Measurements from ENCODE around the gene MAGI2. TPM values are rescaled to one million over a fixed set of nuclear protein-coding genes. Genes with fewer than 3 reads are reported as not detected.
"Not testable (repeated sequence)": the region's sequence is repeated elsewhere in the genome, so short reads cannot be mapped to it uniquely, and the experiment has no call there.

The MAGI2 gene
- total RNA-seq, 1 donor from 2014 or later: 5.4 TPM

DNA sequence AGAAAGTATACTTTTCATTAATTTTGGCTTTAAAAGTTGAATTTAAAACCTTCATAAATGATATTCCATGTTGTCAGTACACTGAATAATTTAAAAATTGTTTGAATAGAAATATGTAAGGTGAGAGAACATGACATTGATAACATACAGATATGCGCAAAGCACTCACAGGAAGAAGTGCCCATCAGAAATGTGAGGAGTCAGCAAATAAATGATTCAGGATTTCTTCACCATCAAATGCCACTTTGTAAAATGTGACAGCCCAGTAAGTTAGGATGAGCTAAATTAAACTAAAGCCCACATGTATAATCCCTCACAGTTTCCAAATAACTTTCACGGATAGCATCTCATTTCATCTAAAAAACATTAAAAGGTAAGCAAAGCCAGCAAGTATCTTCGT, 417.6 kb downstream of the MAGI2 start:
- Mint-ChIP-seq H3K4me3 (ENCODE audit: unreplicated experiment) (no peak overlapping the region), H3K27ac (ENCODE audit: unreplicated experiment) (no peak overlapping the region), H3K36me3 (ENCODE audit: low read depth, unreplicated experiment) (no peaks in the 10 kb centered on the region), H3K9me3 (ENCODE audit: unreplicated experiment) (no peaks in the 10 kb centered on the region), H3K4me1 (ENCODE audit: low read depth, unreplicated experiment) (no peaks in the 10 kb centered on the region), H3K27me3 (ENCODE audit: low read depth, unreplicated experiment) (no peaks in the 10 kb centered on the region)
- H3K4me3 ChIP-seq (ENCODE audit: insufficient read depth, low read depth, low read length): no peak overlapping the region
- TF ChIP-seq EZH2 (IDR thresholded peaks at IDR 0.05; ENCODE audit: insufficient read depth, low read length): no peak
- TF ChIP-seq, protein P1, sequence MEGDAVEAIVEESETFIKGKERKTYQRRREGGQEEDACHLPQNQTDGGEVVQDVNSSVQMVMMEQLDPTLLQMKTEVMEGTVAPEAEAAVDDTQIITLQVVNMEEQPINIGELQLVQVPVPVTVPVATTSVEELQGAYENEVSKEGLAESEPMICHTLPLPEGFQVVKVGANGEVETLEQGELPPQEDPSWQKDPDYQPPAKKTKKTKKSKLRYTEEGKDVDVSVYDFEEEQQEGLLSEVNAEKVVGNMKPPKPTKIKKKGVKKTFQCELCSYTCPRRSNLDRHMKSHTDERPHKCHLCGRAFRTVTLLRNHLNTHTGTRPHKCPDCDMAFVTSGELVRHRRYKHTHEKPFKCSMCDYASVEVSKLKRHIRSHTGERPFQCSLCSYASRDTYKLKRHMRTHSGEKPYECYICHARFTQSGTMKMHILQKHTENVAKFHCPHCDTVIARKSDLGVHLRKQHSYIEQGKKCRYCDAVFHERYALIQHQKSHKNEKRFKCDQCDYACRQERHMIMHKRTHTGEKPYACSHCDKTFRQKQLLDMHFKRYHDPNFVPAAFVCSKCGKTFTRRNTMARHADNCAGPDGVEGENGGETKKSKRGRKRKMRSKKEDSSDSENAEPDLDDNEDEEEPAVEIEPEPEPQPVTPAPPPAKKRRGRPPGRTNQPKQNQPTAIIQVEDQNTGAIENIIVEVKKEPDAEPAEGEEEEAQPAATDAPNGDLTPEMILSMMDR (IDR thresholded peaks at IDR 0.05; ENCODE audit: insufficient read depth, low read depth, low read length): no peak
- H3K36me3 ChIP-seq (ENCODE audit: insufficient read depth, low read length): no peaks in the 10 kb centered on the region
- no peaks in the 10 kb centered on the region for H3K9me3 ChIP-seq (ENCODE audit: insufficient read depth, low read depth, low read length)
- H3K27me3 ChIP-seq (ENCODE audit: insufficient read depth, low read length): no peaks in the 10 kb centered on the region
- no peaks in the 10 kb centered on the region for H4K20me1 ChIP-seq (ENCODE audit: insufficient read depth, low read length)
- H3K79me2 ChIP-seq (ENCODE audit: insufficient read depth, low read length): no peaks in the 10 kb centered on the region
- FAIRE-seq (no peak), DNase-seq (ENCODE audit: low read depth) (no peak)
- H3K4me2 ChIP-seq (ENCODE audit: low read length): no peak overlapping the region
- no peaks in the 10 kb centered on the region for H3K4me1 ChIP-seq (ENCODE audit: insufficient read depth, low read length)
- H2AFZ ChIP-seq (ENCODE audit: low read depth, low read length): no peak overlapping the region
- H3K27ac ChIP-seq (ENCODE audit: low read depth, low read length): no peak overlapping the region
- no peak overlapping the region for H3K9ac ChIP-seq (ENCODE audit: low read length)

- Mint-ChIP-seq H3K27ac (ENCODE audit: unreplicated experiment) (no peak overlapping the region), H3K36me3 (ENCODE audit: low read depth, unreplicated experiment) (no peaks in the 10 kb centered on the region), H3K9me3 (ENCODE audit: unreplicated experiment) (no peaks in the 10 kb centered on the region), H3K4me3 (ENCODE audit: unreplicated experiment) (no peak overlapping the region), H3K4me1 (ENCODE audit: low read depth, unreplicated experiment) (no peaks in the 10 kb centered on the region), H3K27me3 (ENCODE audit: low read depth, unreplicated experiment) (no peaks in the 10 kb centered on the region)
- Histone ChIP-seq H3K27ac (ENCODE audit: low read depth, low read length) (no peak overlapping the region), H3K4me2 (ENCODE audit: low read length) (no peak overlapping the region), H4K20me1 (ENCODE audit: insufficient read depth, low read length) (no peaks in the 10 kb centered on the region), H3K79me2 (ENCODE audit: insufficient read depth, low read length) (no peaks in the 10 kb centered on the region), H3K9ac (ENCODE audit: low read length) (no peak overlapping the region), H3K4me1 (ENCODE audit: insufficient read depth, low read length) (no peaks in the 10 kb centered on the region), H3K27me3 (ENCODE audit: insufficient read depth, low read length) (no peaks in the 10 kb centered on the region), H3K9me3 (ENCODE audit: insufficient read depth, low read depth, low read length) (no peaks in the 10 kb centered on the region), H2AFZ (ENCODE audit: low read depth, low read length) (no peak overlapping the region), H3K4me3 (ENCODE audit: insufficient read depth, low read depth, low read length) (no peak overlapping the region), H3K36me3 (ENCODE audit: insufficient read depth, low read length) (no peaks in the 10 kb centered on the region)
- FAIRE-seq (no peak), DNase-seq (ENCODE audit: low read depth) (no peak)
- TF ChIP-seq EZH2 (IDR thresholded peaks at IDR 0.05; ENCODE audit: insufficient read depth, low read length): no peak
- TF ChIP-seq, protein P1 (IDR thresholded peaks at IDR 0.05; ENCODE audit: insufficient read depth, low read depth, low read length): no peak
These were observed 418.7 kb downstream of the MAGI2 start for GRCh38 chr7:79034730-79035129.

- H4K20me1 ChIP-seq (ENCODE audit: insufficient read depth, low read length); H3K27me3 ChIP-seq (ENCODE audit: insufficient read depth, low read length); H3K4me3 ChIP-seq (ENCODE audit: insufficient read depth, low read depth, low read length); H3K27ac Mint-ChIP-seq (ENCODE audit: unreplicated experiment); H3K4me1 ChIP-seq (ENCODE audit: insufficient read depth, low read length); H3K27me3 Mint-ChIP-seq (ENCODE audit: low read depth, unreplicated experiment); H3K36me3 ChIP-seq (ENCODE audit: insufficient read depth, low read length); DNase-seq (ENCODE audit: low read depth); H3K4me3 Mint-ChIP-seq (ENCODE audit: unreplicated experiment); H3K9ac ChIP-seq (ENCODE audit: low read length); H3K4me2 ChIP-seq (ENCODE audit: low read length); H3K4me1 Mint-ChIP-seq (ENCODE audit: low read depth, unreplicated experiment); H3K9me3 ChIP-seq (ENCODE audit: insufficient read depth, low read depth, low read length); H3K27ac ChIP-seq (ENCODE audit: low read depth, low read length); H2AFZ ChIP-seq (ENCODE audit: low read depth, low read length); H3K36me3 Mint-ChIP-seq (ENCODE audit: low read depth, unreplicated experiment); FAIRE-seq; H3K79me2 ChIP-seq (ENCODE audit: insufficient read depth, low read length): not testable (repeated sequence)
- H3K9me3 Mint-ChIP-seq (ENCODE audit: unreplicated experiment): peaks cover 18% of the 10 kb centered on the region
These were observed 433.8 kb downstream of the MAGI2 start for GRCh38 chr7:79019711-79020110.

Measured in astrocyte (in vitro differentiated cells and primary cell).